Esophagus muscularis mucosa (tissue), 4 donors: ENCODE results near the gene LYPLA2. TPM values are rescaled to one million over a fixed set of nuclear protein-coding genes. Genes with fewer than 3 reads are reported as not detected.

Source experiments
- DNase-seq: peaks from one replicate; pipeline ENCODE4 v3.0.0-alpha.2; 2017; ENCODE audit errors: extremely low spot score
- H3K27ac ChIP-seq, 4 donors: fragments of 200-600 bp; sonication (generic); replicated peaks in 1 of 4; 1 replicate in 3 of 4; 2 replicates in 1 of 4; pipeline ENCODE4 v1.5.1; 2016 to 2019; ENCODE audit warnings: mild to moderate bottlenecking in 1 of 4
- H3K27me3 ChIP-seq, 4 donors: fragments of 200-600 bp; sonication (generic); one replicate each; pipeline versions ENCODE4 v1.5.1 to v1.6.0; 2016 to 2019
- H3K36me3 ChIP-seq, 4 donors: fragments of 200-600 bp; sonication (generic); one replicate each; pipeline ENCODE4 v1.5.1; 2016 to 2019
- H3K4me1 ChIP-seq, 4 donors: fragments of 200-600 bp; sonication (generic); one replicate each; pipeline ENCODE4 v1.5.1; 2016 to 2019
- H3K4me3 ChIP-seq, 4 donors: fragments of 200-600 bp; sonication (generic); 1 replicate in 2 of 4; 2 replicates in 2 of 4; pipeline ENCODE4 v1.5.1; 2016 to 2019; ENCODE audit warnings: mild to moderate bottlenecking in 4 of 4, moderate library complexity in 1 of 4
- H3K9me3 ChIP-seq, 4 donors: fragments of 200-600 bp; sonication (generic); 1 replicate in 3 of 4; 2 replicates in 1 of 4; pipeline ENCODE4 v1.5.1; 2016 to 2019
- EP300 ChIP-seq: sonication (generic); formaldehyde crosslinking; IDR thresholded peaks from one replicate; pipeline ENCODE4 v1.6.1; 2017; ENCODE audit warnings: antibody characterized with exemption
- POLR2A ChIP-seq: fragments of 450-650 bp; IDR thresholded peaks from one replicate; pipeline ENCODE4 v1.6.1; 2017; ENCODE audit warnings: antibody characterized with exemption, moderate library complexity, mild to moderate bottlenecking, low read depth
- POLR2AphosphoS5 ChIP-seq, 2 donors: sonication (generic); formaldehyde crosslinking; IDR thresholded peaks; one replicate each; pipeline ENCODE4 v1.6.1; 2017; ENCODE audit warnings: antibody characterized with exemption in 2 of 2
- WGBS: methylation state at CpG from one replicate; pipeline ENCODE4 v1.1.5; 2018; 5-methylcytosine and 5-hydroxymethylcytosine counted together
- intact Hi-C: fragments of 100-400 bp; cut with DNase I; formaldehyde crosslinking; loops from one replicate; pipeline ENCODE4 v1.15.1; 2023
- total RNA-seq, 4 donors: library from RNA; depleted of rRNA; stranded (reverse); fragments of >200 nt; gene quantifications; one replicate each; pipeline versions ENCODE4 v1.1.0 to v1.2.1, GENCODE V29; 2016
- TF ChIP-seq, protein P1 (sequence below), 3 experiments: fragments of 200-600 bp in 2 of 3; fragments of 450-650 bp in 1 of 3; sonication (generic) in 2 of 3; IDR thresholded peaks; one replicate each; pipeline ENCODE4 v1.5.1; 2017 to 2019; ENCODE audit warnings: antibody characterized with exemption in 3 of 3, mild to moderate bottlenecking in 2 of 3, moderate library complexity in 1 of 3

LYPLA2 gene
- total RNA-seq, 4 donors from 2014 or later, result 32.8 to 51.4 (median 40.8) TPM

DNA sequence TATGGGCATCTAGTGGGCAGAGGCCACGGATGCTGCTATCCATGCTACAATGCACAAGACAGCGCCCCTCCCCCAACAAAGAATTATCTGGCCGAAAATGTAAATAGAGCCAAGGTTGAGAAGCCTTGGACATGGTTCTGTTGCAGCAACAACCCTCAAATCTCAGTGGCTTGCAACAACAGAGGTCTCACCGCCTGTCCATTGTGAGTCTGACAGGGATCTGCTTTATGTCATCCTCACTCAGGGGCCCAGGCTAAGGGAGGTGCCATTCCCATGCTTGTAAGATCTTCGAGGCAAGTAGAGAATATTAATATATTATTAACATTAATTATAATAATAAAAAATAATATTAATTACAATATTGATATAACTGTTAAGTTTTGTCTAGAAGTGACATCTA is 22.2 kb upstream of the LYPLA2 start:
- Histone ChIP-seq H3K27me3 (no peaks in the 10 kb centered on the region), H3K4me1 (peaks cover 9 to 13% (median 11%) of the 10 kb centered on the region in 4 donors), H3K4me3 (no peak overlapping the region), H3K9me3 (no peaks in the 10 kb centered on the region), H3K27ac (no peak overlapping the region), H3K36me3 (peaks cover 14 to 59% (median 25%) of the 10 kb centered on the region in 4 donors)
- TF ChIP-seq POLR2AphosphoS5 (IDR thresholded peaks at IDR 0.05) (no peak), EP300 (no peak), POLR2A (no peak)
- TF ChIP-seq, protein P1, sequence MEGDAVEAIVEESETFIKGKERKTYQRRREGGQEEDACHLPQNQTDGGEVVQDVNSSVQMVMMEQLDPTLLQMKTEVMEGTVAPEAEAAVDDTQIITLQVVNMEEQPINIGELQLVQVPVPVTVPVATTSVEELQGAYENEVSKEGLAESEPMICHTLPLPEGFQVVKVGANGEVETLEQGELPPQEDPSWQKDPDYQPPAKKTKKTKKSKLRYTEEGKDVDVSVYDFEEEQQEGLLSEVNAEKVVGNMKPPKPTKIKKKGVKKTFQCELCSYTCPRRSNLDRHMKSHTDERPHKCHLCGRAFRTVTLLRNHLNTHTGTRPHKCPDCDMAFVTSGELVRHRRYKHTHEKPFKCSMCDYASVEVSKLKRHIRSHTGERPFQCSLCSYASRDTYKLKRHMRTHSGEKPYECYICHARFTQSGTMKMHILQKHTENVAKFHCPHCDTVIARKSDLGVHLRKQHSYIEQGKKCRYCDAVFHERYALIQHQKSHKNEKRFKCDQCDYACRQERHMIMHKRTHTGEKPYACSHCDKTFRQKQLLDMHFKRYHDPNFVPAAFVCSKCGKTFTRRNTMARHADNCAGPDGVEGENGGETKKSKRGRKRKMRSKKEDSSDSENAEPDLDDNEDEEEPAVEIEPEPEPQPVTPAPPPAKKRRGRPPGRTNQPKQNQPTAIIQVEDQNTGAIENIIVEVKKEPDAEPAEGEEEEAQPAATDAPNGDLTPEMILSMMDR (IDR thresholded peaks at IDR 0.05), result no peak
- intact Hi-C loops, result no loop called here
- 70% methylated on average over 5 of the region's 5 CpGs for WGBS
- DNase-seq, result no peak

DNA sequence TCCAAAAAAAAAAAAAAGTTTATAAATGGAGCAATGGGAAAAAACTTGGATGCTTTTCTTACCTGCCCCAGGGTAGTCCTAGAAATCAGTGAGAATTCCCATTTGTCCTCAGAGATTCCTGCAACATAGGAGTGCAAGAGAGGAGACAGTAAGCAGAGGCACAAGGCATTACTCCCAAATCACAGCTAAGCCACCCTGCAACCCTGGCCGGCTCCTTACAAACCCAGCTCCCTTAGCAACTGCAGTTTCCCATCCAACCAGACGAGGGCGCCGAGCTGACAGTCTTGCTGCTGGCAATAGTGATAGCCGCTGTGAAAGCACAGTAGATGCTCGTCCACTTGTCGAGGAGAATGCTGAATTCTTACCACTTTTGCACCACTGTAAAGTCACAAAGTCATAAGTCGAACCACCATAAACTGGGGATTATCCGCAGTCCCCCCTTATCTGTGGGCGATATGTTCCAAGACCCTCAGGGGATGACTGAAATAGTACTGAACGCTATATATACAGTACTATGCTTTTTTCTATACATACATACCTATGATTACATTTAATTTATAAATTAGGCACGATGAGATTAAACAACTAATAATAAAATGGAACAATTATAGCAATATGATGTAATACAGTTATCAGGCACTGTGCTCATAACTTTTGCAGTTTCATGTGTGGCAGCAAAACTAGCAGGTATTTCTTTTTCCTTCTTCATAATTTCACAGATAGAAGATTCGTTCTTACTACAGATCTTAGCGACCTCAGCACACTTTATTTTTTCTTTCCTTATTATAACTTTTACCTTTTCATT is 18.7 kb upstream of the LYPLA2 start:
- Histone ChIP-seq H3K27me3 (no peaks in the 10 kb centered on the region), H3K9me3 (no peaks in the 10 kb centered on the region), H3K4me3 (no peak overlapping the region), H3K4me1 (peaks cover 10 to 17% (median 13%) of the 10 kb centered on the region in 4 donors), H3K36me3 (peaks cover 10 to 40% (median 13%) of the 10 kb centered on the region in 4 donors), H3K27ac (no peak overlapping the region)
- DNase-seq, result peak; percentile 96
- WGBS, result 12% methylated on average over 14 of the region's 14 CpGs
- intact Hi-C loops, result loop anchor here (2.0 kb wide), 1 partner anchor 143 kb away; no protein-coding TSS in a partner anchor
- TF ChIP-seq EP300 (no peak), POLR2AphosphoS5 (IDR thresholded peaks at IDR 0.05) (peak in 1 of 2 donors; percentile 71), POLR2A (no peak)
- TF ChIP-seq, protein P1 (IDR thresholded peaks at IDR 0.05), result peak; percentile 90 to 99 (median 91)

DNA sequence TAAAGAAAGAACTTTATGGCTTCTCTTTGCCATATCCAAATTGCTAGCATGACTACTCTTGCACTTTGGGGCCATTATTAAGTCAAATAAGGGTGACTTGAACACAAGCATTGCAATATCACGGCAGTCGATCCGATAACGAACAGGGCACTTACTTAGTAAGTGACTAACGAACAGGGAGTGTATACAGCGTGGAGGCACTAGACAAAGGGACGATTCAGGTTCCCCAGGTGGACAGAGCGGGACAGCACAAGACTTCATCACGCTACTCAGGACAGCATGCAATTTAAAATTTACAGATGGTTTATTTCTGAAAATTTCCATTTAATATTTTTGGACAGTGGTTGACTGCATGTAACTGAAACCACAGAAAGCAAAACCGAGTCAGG is 18.1 kb upstream of the LYPLA2 start:
- Histone ChIP-seq H3K4me1 (peaks cover 15 to 23% (median 19%) of the 10 kb centered on the region in 4 donors), H3K27ac (no peak overlapping the region), H3K9me3 (no peaks in the 10 kb centered on the region), H3K36me3 (peaks cover 10 to 34% (median 13%) of the 10 kb centered on the region in 4 donors), H3K4me3 (no peak overlapping the region), H3K27me3 (no peaks in the 10 kb centered on the region)
- no peak for DNase-seq
- intact Hi-C loops, result loop anchor here (2.0 kb wide), 1 partner anchor 142 kb away; no protein-coding TSS in a partner anchor
- TF ChIP-seq EP300, result no peak
- no peak for TF ChIP-seq POLR2A
- no peak for TF ChIP-seq POLR2AphosphoS5 (IDR thresholded peaks at IDR 0.05)
- TF ChIP-seq, protein P1 (IDR thresholded peaks at IDR 0.05), result no peak
- WGBS, result 88% methylated on average over 10 of the region's 10 CpGs

DNA sequence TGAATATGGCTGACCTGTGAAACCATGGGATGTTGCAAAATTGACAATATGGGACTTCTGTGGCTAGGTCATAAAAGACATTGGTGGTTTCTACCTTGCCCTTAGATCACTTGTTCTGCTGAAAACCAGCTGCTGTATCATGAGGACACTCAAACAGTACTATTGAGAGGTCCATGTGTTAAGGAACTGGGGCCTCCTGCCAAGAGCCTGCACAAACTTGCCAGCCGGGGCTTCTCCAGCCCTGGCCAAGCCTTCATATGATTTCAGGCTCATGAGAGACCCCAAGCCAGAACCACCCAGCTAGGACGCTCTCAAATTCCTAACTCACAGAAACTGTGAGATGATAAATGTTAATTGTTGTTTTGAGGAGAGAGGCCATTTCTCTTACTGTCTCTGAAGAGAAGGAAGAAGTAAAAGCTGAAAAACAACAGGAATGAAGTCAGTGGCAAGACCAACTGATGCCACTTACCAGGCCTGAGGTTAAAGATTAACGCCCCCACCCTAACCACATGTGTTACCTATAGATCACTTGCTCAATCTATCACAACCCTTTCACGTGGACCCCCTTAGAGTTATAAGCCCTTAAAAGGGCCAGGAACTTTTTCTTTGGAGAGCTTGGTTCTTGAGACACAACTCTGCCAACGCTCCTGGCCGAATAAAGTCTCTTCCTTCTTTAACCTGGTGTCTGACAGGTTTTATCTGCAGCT is 16.6 kb upstream of the LYPLA2 start:
- Histone ChIP-seq H3K36me3 (peaks cover 10 to 23% (median 13%) of the 10 kb centered on the region in 4 donors), H3K9me3 (no peaks in the 10 kb centered on the region), H3K27ac (no peak overlapping the region), H3K27me3 (no peaks in the 10 kb centered on the region), H3K4me1 (peaks cover 21 to 29% (median 27%) of the 10 kb centered on the region in 4 donors), H3K4me3 (no peak overlapping the region)
- no peak for DNase-seq
- TF ChIP-seq POLR2AphosphoS5 (IDR thresholded peaks at IDR 0.05), result no peak
- WGBS, result 72% methylated on average over 6 of the region's 6 CpGs
- intact Hi-C loops, result no loop called here

DNA sequence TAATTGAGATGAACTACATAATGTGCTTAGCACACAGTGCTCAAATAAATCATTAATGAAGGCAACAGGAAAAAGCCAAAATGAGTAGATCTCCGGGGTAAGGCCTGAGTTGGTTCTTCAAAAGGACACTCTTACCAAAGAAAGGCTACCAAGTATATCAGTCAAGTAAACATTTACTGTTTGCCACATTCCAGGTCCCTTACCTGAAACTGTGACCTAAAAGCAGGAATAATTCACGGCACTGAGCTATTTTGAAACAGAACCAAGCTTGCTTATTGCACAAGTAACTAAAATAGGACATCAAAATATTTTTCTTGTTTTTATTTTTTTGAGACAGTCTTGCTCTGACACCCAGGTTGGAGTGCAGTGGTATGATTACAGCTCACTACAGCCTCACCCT is 14.7 kb upstream of the LYPLA2 start:
- no peak for DNase-seq
- Histone ChIP-seq H3K4me3 (no peak overlapping the region), H3K9me3 (no peaks in the 10 kb centered on the region), H3K4me1 (peaks cover 25 to 45% (median 36%) of the 10 kb centered on the region in 4 donors), H3K27ac (no peak overlapping the region), H3K36me3 (peaks cover 4 to 21% (median 12%) of the 10 kb centered on the region in 4 donors), H3K27me3 (no peaks in the 10 kb centered on the region)
- intact Hi-C loops, result loop anchor here (5.0 kb wide), 1 partner anchor 91 kb away; the partner anchor contains the start of gene FUCA1
- 90% methylated on average over 2 of the region's 2 CpGs for WGBS
- TF ChIP-seq, protein P1 (IDR thresholded peaks at IDR 0.05), result no peak
- TF ChIP-seq EP300, result no peak
- TF ChIP-seq POLR2A, result no peak
- TF ChIP-seq POLR2AphosphoS5 (IDR thresholded peaks at IDR 0.05), result no peak
